Measurements from ENCODE around the gene CUL4B.
"Not testable (repeated sequence)": the region's sequence is repeated elsewhere in the genome, so short reads cannot be mapped to it uniquely, and the experiment has no call there.

CUL4B gene

GRCh38 chrX:120585702-120586101, 24.9 kb upstream of the CUL4B start:
- H3K9me2 ChIP-seq (replicated peaks; ENCODE audit: control insufficient read depth, low read length) = no peaks in the 10 kb centered on the region
- H3K9me3 ChIP-seq (ENCODE audit: control insufficient read depth, insufficient read depth, low read length) = no peaks in the 10 kb centered on the region
- no peak overlapping the region for H3K4me3 ChIP-seq (ENCODE audit: low read length)
- no peaks in the 10 kb centered on the region for H3K4me1 ChIP-seq (ENCODE audit: control insufficient read depth, low read length)
- no peaks in the 10 kb centered on the region for H4K20me1 ChIP-seq (ENCODE audit: control insufficient read depth, insufficient read depth, low read depth, low read length)
- H3K27me3 ChIP-seq (ENCODE audit: control insufficient read depth, low read length) = no peaks in the 10 kb centered on the region
- H3K79me2 ChIP-seq (ENCODE audit: control insufficient read depth, low read length) = no peaks in the 10 kb centered on the region
- no peaks in the 10 kb centered on the region for H3K36me3 ChIP-seq (ENCODE audit: control insufficient read depth, low read length)
- no peak for TF ChIP-seq CTCF (IDR thresholded peaks at IDR 0.05; ENCODE audit: low read depth, low read length, poor library complexity, severe bottlenecking)
- no peak for TF ChIP-seq EZH2phosphoT487 (IDR thresholded peaks at IDR 0.05; ENCODE audit: borderline replicate concordance, low read length)
- H3F3A ChIP-seq (ENCODE audit: control insufficient read depth, insufficient read depth) = no peaks in the 10 kb centered on the region
- H3K4me2 ChIP-seq (ENCODE audit: low read length) = no peak overlapping the region
- H3K27ac ChIP-seq (ENCODE audit: low read depth, low read length) = no peak overlapping the region

DNA sequence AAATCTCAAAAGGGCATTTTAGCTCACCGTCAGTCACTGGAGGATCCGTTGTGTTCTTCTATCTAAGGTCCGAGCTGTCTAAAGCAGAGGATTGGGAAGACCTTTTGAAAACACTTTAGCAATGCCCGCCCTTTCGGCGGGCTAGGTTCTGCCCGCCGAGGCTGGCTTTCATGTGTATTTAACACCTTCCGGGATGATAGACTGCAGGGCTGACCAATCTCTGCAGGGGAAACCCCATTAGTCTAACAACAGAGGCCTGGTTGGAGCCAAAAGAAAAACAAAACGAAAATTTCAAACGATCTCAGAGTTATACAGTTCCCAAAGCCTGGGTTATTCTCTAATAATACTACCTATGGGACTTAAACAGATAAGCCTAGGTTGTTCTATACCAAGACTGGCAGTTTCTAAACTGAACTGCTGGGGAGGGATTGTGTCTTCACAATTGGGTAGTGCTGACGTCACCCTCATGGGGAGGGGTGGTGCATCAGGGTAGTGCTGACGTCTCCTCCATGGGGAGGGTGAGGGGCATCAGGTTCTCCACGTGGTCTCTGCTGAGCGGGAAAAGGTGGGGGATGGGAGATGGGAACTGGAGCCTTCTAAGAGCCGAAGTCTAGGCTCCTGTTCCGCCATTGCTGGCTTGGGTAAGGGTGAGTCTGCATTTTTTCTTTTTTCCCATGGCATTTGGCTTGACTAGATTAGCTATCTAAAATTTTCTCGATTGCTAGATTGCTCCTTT, 14.8 kb upstream of the CUL4B start:
- Histone ChIP-seq H3K27ac (ENCODE audit: low read depth, low read length) (no peak overlapping the region), H3F3A (ENCODE audit: control insufficient read depth, insufficient read depth) (no peaks in the 10 kb centered on the region), H3K36me3 (ENCODE audit: control insufficient read depth, low read length) (no peaks in the 10 kb centered on the region), H3K9me2 (replicated peaks; ENCODE audit: control insufficient read depth, low read length) (no peaks in the 10 kb centered on the region), H3K27me3 (ENCODE audit: control insufficient read depth, low read length) (no peaks in the 10 kb centered on the region), H3K4me1 (ENCODE audit: control insufficient read depth, low read length) (0 out of 2 replicates have a peak, but pooled peaks cover 3% of the 10 kb centered on the region), H3K4me2 (ENCODE audit: low read length) (no peak overlapping the region), H3K79me2 (ENCODE audit: control insufficient read depth, low read length) (no peaks in the 10 kb centered on the region), H4K20me1 (ENCODE audit: control insufficient read depth, insufficient read depth, low read depth, low read length) (no peaks in the 10 kb centered on the region), H3K9me3 (ENCODE audit: control insufficient read depth, insufficient read depth, low read length) (no peaks in the 10 kb centered on the region), H3K4me3 (ENCODE audit: low read length) (no peak overlapping the region)
- TF ChIP-seq EZH2phosphoT487 (IDR thresholded peaks at IDR 0.05; ENCODE audit: borderline replicate concordance, low read length) = no peak
- no peak for TF ChIP-seq CTCF (IDR thresholded peaks at IDR 0.05; ENCODE audit: low read depth, low read length, poor library complexity, severe bottlenecking)

DNA sequence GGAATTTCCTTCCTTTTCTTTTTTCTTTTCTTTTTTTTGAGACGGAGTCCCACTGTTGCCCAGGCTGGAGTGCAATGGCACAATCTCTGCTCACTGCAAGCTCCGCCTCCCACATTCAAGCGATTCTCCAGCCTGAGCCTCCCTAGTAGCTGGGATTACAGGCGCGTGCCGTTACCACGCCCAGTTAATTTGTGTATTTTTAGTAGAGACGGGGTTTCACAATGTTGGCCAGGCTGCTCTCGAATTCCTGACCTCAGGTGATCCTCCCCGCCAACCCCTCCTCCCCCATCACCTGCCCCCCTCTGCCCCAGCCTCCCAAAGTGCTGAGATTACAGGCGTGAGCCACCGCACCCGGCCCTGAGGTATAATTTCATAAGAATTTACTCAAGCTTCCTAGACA, 13.0 kb upstream of the CUL4B start:
- H3K4me1 ChIP-seq (ENCODE audit: control insufficient read depth, low read length); H3F3A ChIP-seq (ENCODE audit: control insufficient read depth, insufficient read depth); H4K20me1 ChIP-seq (ENCODE audit: control insufficient read depth, insufficient read depth, low read depth, low read length); H3K4me2 ChIP-seq (ENCODE audit: low read length); H3K79me2 ChIP-seq (ENCODE audit: control insufficient read depth, low read length); H3K4me3 ChIP-seq (ENCODE audit: low read length); H3K27me3 ChIP-seq (ENCODE audit: control insufficient read depth, low read length); H3K36me3 ChIP-seq (ENCODE audit: control insufficient read depth, low read length); H3K27ac ChIP-seq (ENCODE audit: low read depth, low read length); H3K9me3 ChIP-seq (ENCODE audit: control insufficient read depth, insufficient read depth, low read length); H3K9me2 ChIP-seq (replicated peaks; ENCODE audit: control insufficient read depth, low read length): not testable (repeated sequence)

DNA sequence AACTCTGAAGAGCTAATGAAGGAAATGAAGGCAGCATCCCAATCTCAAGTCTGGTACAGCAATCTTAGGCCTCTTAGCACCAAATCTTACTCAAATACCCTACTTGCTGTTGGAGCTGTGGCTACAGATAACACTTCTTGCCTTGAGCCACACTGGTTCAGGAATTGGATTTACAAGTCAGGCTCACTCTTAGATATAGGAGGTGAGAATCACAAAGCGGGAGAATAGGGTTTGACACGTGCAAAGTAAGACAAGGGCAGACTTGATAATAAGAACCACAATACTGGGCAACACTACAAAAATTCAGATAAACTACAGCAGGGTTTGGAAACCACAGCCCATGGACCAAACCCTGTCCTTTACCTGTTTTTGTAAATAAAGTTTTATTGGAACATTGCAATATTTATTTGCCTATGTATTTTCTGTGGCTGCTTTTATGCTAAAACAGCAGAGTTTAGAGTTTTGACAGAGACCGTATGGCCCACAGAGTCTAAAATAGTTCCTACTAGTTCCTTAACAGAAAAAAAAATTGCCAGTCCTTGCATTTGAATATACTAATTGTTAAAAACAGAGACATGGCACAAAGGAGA, 9.3 kb upstream of the CUL4B start:
- no peak overlapping the region for H3K4me2 ChIP-seq (ENCODE audit: low read length)
- H4K20me1 ChIP-seq (ENCODE audit: control insufficient read depth, insufficient read depth, low read depth, low read length) = no peaks in the 10 kb centered on the region
- no peaks in the 10 kb centered on the region for H3F3A ChIP-seq (ENCODE audit: control insufficient read depth, insufficient read depth)
- no peaks in the 10 kb centered on the region for H3K79me2 ChIP-seq (ENCODE audit: control insufficient read depth, low read length)
- no peaks in the 10 kb centered on the region for H3K9me3 ChIP-seq (ENCODE audit: control insufficient read depth, insufficient read depth, low read length)
- H3K36me3 ChIP-seq (ENCODE audit: control insufficient read depth, low read length) = no peaks in the 10 kb centered on the region
- no peak for TF ChIP-seq CTCF (IDR thresholded peaks at IDR 0.05; ENCODE audit: low read depth, low read length, poor library complexity, severe bottlenecking)
- TF ChIP-seq EZH2phosphoT487 (IDR thresholded peaks at IDR 0.05; ENCODE audit: borderline replicate concordance, low read length) = no peak
- no peak overlapping the region for H3K4me3 ChIP-seq (ENCODE audit: low read length)
- 0 out of 2 replicates have a peak, but pooled peaks cover 3% of the 10 kb centered on the region for H3K4me1 ChIP-seq (ENCODE audit: control insufficient read depth, low read length)
- H3K9me2 ChIP-seq (replicated peaks; ENCODE audit: control insufficient read depth, low read length) = no peaks in the 10 kb centered on the region
- no peak overlapping the region for H3K27ac ChIP-seq (ENCODE audit: low read depth, low read length)
- H3K27me3 ChIP-seq (ENCODE audit: control insufficient read depth, low read length) = no peaks in the 10 kb centered on the region

All from DOHH2 (cell line).